ENCODE data around the gene RPGRIP1L. TPM values are rescaled to one million over a fixed set of nuclear protein-coding genes. Genes with fewer than 3 reads are reported as not detected.

The RPGRIP1L gene
- total and polyA plus RNA-seq, 2 of the 8 experiments (the other 6 are each of a cell fraction or from before 2014, with no cell fraction given): 4.0 to 13.7 TPM

- no peak for TF ChIP-seq CHD7 (IDR thresholded peaks at IDR 0.05; ENCODE audit: insufficient replicate concordance, low read length)
- TF ChIP-seq EP300 (IDR thresholded peaks at IDR 0.05; ENCODE audit: borderline replicate concordance in 1 of 2, low read depth in 2 of 2, low read length in 2 of 2): no peak
- TF ChIP-seq CHD1 (IDR thresholded peaks at IDR 0.05; ENCODE audit: low read depth, low read length): no peak
- TF ChIP-seq RAD21 (IDR thresholded peaks at IDR 0.05 in 1 of 2, conservative IDR thresholded peaks at IDR 0.05 in 1 of 2; ENCODE audit: low read depth in 2 of 2, low read length in 2 of 2): peak; percentile 6 to 13; a peak in 2 of 4 replicates
- peak in 1 of 3 experiments; percentile 13; a peak in 1 of 4 replicates for TF ChIP-seq CTCF (IDR thresholded peaks at IDR 0.05; ENCODE audit: control extremely low read depth in 1 of 3, insufficient read depth in 1 of 3, low read depth in 1 of 3, low read length in 3 of 3)
Measured at GRCh38 chr16:53753431-53753830, 49.8 kb upstream of the RPGRIP1L start (continued).

Measured in H1 (cell line).